HL-60 (cell line): ENCODE measurements around the gene MAD1L1.

Experiments
- DNase-seq, 2 experiments: peaks; one replicate each; pipeline ENCODE4 v3.0.0-alpha.2; 2010 to 2020; ENCODE audit warnings: low read depth in 1 of 2, low spot score in 1 of 2
- H3K27ac ChIP-seq: fragments of 250-450 bp; sonication (Bioruptor Pico); replicated peaks from 2 replicates; pipeline ENCODE4 v1.5.1; 2020; ENCODE audit warnings: mild to moderate bottlenecking, moderate library complexity
- H3K27me3 ChIP-seq: fragments of 250-450 bp; sonication (Bioruptor Pico); 2 replicates; pipeline ENCODE4 v1.5.1; 2021; ENCODE audit warnings: mild to moderate bottlenecking, moderate library complexity; ENCODE audit not compliant: insufficient read depth, poor library complexity, severe bottlenecking
- H3K4me3 ChIP-seq: replicated peaks from 2 replicates; pipeline ENCODE4 v1.5.1; 2011; ENCODE audit warnings: mild to moderate bottlenecking, control low read depth, low read length; ENCODE audit not compliant: insufficient read depth
- CTCF ChIP-seq: IDR thresholded peaks from one replicate; pipeline ENCODE4 v1.5.1; 2011; ENCODE audit warnings: low read length, control low read depth, inconsistent platforms; ENCODE audit not compliant: insufficient read depth
- GABPA ChIP-seq: IDR thresholded peaks from 2 replicates; pipeline ENCODE4 v1.6.1; 2012; ENCODE audit warnings: low read depth
- POLR2AphosphoS5 ChIP-seq: IDR thresholded peaks from 2 replicates; pipeline ENCODE4 v1.6.1; 2012; ENCODE audit warnings: low read depth
- REST ChIP-seq: IDR thresholded peaks from 2 replicates; pipeline ENCODE4 v1.6.1; 2012; ENCODE audit warnings: low read depth; ENCODE audit not compliant: insufficient replicate concordance
- SPI1 ChIP-seq: IDR thresholded peaks from 2 replicates; pipeline ENCODE4 v1.6.1; 2012; ENCODE audit warnings: low read depth, mild to moderate bottlenecking, borderline replicate concordance

MAD1L1 gene

GRCh38 chr7:1779445-1779844 is 453.3 kb downstream of the MAD1L1 start:
- H3K27me3 ChIP-seq = no peaks in the 10 kb centered on the region
- H3K27ac ChIP-seq = no peak overlapping the region
- DNase-seq = no peak
- no peak for TF ChIP-seq GABPA
- no peak for TF ChIP-seq POLR2AphosphoS5
- TF ChIP-seq CTCF = no peak
- no peak for TF ChIP-seq SPI1
- no peak for TF ChIP-seq REST
- no peak overlapping the region for H3K4me3 ChIP-seq

GRCh38 chr7:1777122-1777521 is 455.6 kb downstream of the MAD1L1 start:
- no peak for TF ChIP-seq SPI1
- no peak for TF ChIP-seq GABPA
- TF ChIP-seq POLR2AphosphoS5 = no peak
- TF ChIP-seq CTCF = no peak
- no peak for TF ChIP-seq REST
- Histone ChIP-seq H3K27ac (no peak overlapping the region), H3K4me3 (no peak overlapping the region), H3K27me3 (no peaks in the 10 kb centered on the region)
- no peak for DNase-seq

- no peak overlapping the region for H3K27ac ChIP-seq
- TF ChIP-seq POLR2AphosphoS5 = no peak
- TF ChIP-seq CTCF = no peak
- no peak for TF ChIP-seq REST
- TF ChIP-seq SPI1 = no peak
- no peak for TF ChIP-seq GABPA
- H3K27me3 ChIP-seq = no peaks in the 10 kb centered on the region
- no peak for DNase-seq
- no peak overlapping the region for H3K4me3 ChIP-seq
Measured at GRCh38 chr7:1775389-1775788, 457.4 kb downstream of the MAD1L1 start.
